NOMO-1 (cell line): ENCODE data around the gene LOXL1.
"Not testable (repeated sequence)": the region's sequence is repeated elsewhere in the genome, so short reads cannot be mapped to it uniquely, and the experiment has no call there.

ENCODE experiments used
- DNase-seq, 2 experiments: peaks; one replicate each; lab custom pipeline; 2025; ENCODE audit not compliant: unreplicated experiment in 2 of 2; lab: John Stamatoyannopoulos, UW

The LOXL1 gene

DNA sequence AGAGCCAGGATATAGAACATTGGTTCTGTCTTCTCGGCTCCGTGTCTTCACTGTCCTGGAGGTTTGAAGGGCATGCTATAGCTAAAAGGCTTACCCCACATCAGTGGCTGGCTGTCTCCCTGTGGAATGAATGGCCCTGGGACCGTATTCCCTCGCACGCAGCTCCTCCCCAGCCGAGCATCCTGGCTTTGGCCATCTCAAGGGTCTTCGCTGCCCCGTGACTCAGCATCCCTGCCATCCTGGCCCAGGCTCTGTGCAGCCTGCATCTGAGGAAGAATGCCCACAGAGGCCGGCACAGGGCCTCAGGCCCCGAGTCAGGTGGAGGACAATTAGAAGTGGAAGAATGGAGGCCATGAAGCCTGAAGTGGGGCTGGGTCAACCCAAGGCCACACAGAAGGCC lies 11.0 kb downstream of the LOXL1 start:
- no peak for DNase-seq

GRCh38 chr15:73937726-73938125 lies 11.5 kb downstream of the LOXL1 start:
- no peak for DNase-seq

GRCh38 chr15:73938516-73938915 lies 12.3 kb downstream of the LOXL1 start:
- not testable (repeated sequence) for DNase-seq

- no peak for DNase-seq
Observed at GRCh38 chr15:73939138-73939537, 12.9 kb downstream of the LOXL1 start.

- DNase-seq: no peak
Observed at GRCh38 chr15:73940061-73940981, 14.1 kb downstream of the LOXL1 start.

DNA sequence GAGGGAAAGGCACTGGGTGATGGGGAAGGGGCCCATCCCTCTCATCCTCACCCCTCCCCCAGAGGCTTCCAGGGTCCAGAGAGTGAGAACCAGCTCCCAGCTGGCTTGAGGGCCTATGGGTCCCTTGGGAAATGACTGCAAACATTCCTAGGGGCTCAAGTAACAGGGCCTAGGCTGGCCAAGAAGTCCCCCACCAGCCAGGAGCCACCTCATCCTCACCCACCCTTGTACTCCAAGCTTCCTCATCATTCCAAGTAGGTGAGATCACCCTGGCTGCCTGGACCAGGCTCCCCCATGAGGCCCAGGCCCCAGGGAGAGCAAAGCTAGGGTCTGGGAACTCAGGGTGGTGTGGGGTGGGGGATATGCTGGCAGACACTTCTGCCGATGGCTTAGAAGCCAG lies 14.8 kb downstream of the LOXL1 start:
- no peak for DNase-seq

DNA sequence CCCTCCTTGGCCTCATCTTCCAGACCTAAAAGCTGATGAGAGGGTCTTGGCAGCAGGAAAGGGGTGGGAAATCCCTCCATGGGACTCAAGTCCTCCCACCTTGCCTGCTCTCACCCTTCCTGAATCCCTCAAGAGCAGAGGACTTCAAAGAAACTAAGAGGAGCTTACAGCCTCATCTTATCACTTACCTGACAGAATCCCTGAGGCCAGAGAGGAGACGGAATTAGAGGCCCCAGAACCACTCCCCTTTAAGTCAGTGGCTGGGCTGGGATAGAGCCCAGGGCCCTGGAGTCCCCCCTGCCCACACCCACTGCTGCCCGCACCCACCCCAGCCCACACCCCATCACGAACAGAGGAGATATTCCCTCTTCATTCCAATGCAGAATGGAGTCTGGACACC lies 15.2 kb downstream of the LOXL1 start:
- DNase-seq: no peak

DNA sequence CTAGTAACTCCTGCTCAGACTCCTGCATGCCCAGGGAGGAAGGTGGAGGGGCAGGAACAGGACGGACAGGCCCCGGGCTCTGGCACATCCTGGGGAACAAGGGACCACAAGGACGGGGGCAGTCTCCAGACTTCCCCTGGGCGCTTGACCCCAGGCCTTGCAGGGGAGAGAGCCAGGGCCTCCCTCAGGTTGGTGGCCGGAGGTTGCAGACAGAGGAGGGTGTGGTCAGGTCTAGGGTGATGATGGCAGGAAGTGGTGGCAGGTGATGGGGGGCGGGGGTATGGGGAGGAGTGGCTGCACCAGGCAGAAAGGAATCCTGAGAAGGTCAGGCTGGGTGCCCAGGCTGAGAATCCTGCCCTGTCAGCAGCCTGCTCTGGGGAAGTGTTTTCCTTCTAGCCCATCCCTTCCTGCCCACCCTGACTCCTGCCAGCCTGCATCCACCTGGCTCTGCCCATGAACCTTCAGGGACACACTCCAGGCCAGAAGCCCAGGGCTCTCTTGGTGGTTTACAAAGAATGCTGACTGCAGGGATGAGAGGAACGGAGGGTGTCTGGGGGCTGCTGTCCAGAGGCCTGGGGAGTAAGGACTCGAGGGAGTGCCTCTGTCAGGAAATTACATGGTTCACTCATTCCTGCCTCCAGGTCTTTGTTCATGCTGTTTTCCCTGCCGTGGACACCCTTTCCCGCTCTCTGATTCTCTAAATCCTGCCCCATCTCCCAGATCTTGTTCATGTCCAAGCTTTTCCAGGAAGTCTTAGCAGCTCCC lies 15.8 kb downstream of the LOXL1 start:
- no peak for DNase-seq

GRCh38 chr15:73942751-73943270 lies 16.5 kb downstream of the LOXL1 start:
- DNase-seq: no peak

GRCh38 chr15:73944161-73945129 lies 18.2 kb downstream of the LOXL1 start:
- DNase-seq: no peak

DNA sequence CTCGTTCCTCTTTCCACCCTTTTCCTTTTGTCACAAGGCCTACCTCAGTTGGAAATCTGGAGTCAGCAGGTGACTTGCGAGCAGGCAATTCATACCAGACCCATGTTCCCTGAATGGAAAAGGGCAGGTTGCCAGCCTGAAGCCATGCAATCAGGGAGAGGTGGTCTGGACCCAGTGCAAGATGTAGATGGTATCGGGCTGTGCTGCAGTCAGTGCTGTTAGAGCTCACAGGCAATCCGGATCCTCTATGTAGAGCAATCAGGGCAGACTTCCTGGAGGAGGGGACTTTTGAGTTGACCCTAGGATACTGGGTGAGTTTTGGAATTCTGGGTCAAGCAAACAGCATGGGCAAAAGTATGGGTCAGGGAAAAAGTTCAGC lies 18.9 kb downstream of the LOXL1 start:
- no peak for DNase-seq

DNA sequence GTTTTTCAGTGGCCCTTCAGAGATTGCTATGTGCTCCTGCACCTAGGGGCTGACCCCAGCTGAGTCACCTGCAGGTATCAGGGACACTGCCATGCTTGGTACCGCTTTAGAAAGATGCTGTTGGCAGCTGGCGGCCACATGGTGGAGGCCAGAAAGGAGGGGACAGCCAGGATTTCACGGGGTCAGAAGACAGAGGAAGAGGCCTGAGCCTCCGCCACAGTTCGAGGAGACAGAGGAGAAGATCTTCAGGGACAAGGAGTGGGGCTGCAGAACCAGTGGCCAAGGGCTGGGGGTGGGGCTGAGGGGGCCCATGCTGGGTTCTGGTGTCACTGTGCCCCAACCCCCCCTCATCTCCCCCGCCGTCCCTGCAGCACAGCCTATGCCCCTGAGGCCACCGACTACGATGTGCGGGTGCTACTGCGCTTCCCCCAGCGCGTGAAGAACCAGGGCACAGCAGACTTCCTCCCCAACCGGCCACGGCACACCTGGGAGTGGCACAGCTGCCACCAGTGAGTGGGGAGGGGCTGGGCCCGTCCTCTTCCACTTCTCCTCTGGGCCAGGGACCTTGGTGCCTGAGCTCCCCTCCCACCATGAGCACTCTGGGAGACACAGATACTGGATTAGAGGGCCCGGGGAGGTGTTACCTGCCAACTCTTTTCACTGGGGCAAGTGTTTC lies 19.9 kb downstream of the LOXL1 start:
- DNase-seq: no peak

GRCh38 chr15:73946795-73947370 lies 20.6 kb downstream of the LOXL1 start:
- DNase-seq: no peak

GRCh38 chr15:73947651-73948050 lies 21.4 kb downstream of the LOXL1 start:
- no peak for DNase-seq

- DNase-seq: no peak
Observed at GRCh38 chr15:73948396-73948795, 22.1 kb downstream of the LOXL1 start.

- DNase-seq: no peak
Observed at GRCh38 chr15:73948982-73949381, 22.7 kb downstream of the LOXL1 start.

DNA sequence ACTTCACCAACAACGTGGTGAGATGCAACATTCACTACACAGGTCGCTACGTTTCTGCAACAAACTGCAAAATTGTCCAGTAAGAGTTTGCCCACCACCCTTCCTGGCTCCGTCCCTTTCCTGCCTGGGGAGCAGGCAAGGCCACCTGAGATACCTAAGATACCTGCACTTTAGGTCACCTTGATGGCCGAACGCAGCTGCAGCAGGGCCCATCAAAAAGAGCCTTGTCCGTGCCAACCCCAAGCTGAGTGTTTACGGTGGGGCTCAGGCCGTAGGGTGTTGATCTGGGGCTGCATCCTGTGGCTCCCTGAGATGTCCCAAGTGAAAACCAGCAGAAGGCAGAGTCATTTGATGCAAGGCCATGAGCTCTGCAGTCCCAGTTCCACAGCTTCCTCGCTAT lies 23.2 kb downstream of the LOXL1 start:
- no peak for DNase-seq

DNA sequence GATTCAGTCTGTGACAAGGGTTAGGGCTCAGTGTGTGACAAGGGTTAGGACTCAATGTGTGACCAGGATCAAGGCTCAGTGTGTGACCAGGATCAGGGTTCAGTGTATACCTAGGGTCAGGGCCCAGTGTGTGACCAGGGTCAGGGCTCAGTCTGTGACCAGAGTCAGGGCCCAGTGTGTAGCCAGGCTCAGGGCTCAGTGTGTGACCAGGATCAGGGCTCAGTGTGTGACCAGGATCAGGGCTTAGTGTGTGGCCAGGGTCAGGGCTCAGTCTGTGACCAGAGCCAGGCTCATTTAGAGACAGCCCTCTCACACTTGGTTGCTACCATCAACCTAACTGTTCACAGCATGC lies 24.2 kb downstream of the LOXL1 start:
- DNase-seq: no peak

GRCh38 chr15:73950831-73951561 lies 24.7 kb downstream of the LOXL1 start:
- DNase-seq: peak; percentile 38 to 67
